ENCODE measurements around the gene HLCS. TPM values are rescaled to one million over a fixed set of nuclear protein-coding genes. Genes with fewer than 3 reads are reported as not detected.
A peak's percentile ranks its signal among the peaks of the same experiment; 100 is the strongest.
"Not testable (repeated sequence)": the region's sequence is repeated elsewhere in the genome, so short reads cannot be mapped to it uniquely, and the experiment has no call there.

HLCS gene
- total RNA-seq = 6.9 TPM
- long read RNA-seq, partial matches to known transcripts = 2 of 9 reads
- long read RNA-seq, other reads (novel, unspliced or antisense) = 7 of 9 reads

GRCh38 chr21:36966066-36966820 lies at the start of gene HLCS:
HLCS (minus strand) TSS chr21:36966669; CDS start chr21:36966638, 31 bp downstream.
- DNase-seq (ENCODE audit: low spot score) = no peak
- intact Hi-C loops (cut with DNase I) = loop anchor here (1.0 kb wide), 1 partner anchor 24 kb away; no protein-coding TSS in a partner anchor

GRCh38 chr21:37009740-37010341 lies 43.4 kb upstream of the HLCS start:
- intact Hi-C loops (cut with DNase I) = loop anchor here (5.0 kb wide), 1 partner anchor 33 kb away; no protein-coding TSS in a partner anchor
- peak; percentile 87 for DNase-seq (ENCODE audit: low spot score)

GRCh38 chr21:37008724-37009123 lies 42.3 kb upstream of the HLCS start:
- no peak for DNase-seq (ENCODE audit: low spot score)
- intact Hi-C loops (cut with DNase I) = no loop called here

- DNase-seq (ENCODE audit: low spot score) = no peak
- intact Hi-C loops (cut with DNase I) = no loop called here
These were observed 40.2 kb upstream of the HLCS start, which contains the start of gene RIPPLY3 for GRCh38 chr21:37006486-37007291. RIPPLY3 (plus strand) TSS chr21:37006702; CDS start chr21:37006773, 71 bp downstream.

- intact Hi-C loops (cut with DNase I) = no loop called here
- no peak for DNase-seq (ENCODE audit: low spot score)
These were observed 39.3 kb upstream of the HLCS start for GRCh38 chr21:37005548-37006485.

GRCh38 chr21:37003917-37004316 lies 37.4 kb upstream of the HLCS start:
- intact Hi-C loops (cut with DNase I); DNase-seq (ENCODE audit: low spot score): not testable (repeated sequence)

- intact Hi-C loops (cut with DNase I); DNase-seq (ENCODE audit: low spot score): not testable (repeated sequence)
These were observed 36.4 kb upstream of the HLCS start for GRCh38 chr21:37002851-37003250.

- DNase-seq (ENCODE audit: low spot score) = no peak
- intact Hi-C loops (cut with DNase I) = no loop called here
These were observed 35.0 kb upstream of the HLCS start for GRCh38 chr21:37001441-37001840.

GRCh38 chr21:37000381-37000780 lies 33.9 kb upstream of the HLCS start:
- intact Hi-C loops (cut with DNase I) = no loop called here

GRCh38 chr21:36999131-36999898 lies 32.8 kb upstream of the HLCS start:
- intact Hi-C loops (cut with DNase I) = no loop called here
- DNase-seq (ENCODE audit: low spot score) = no peak

More at GRCh38 chr21:37000381-37000780, 33.9 kb upstream of the HLCS start:
- no peak for DNase-seq (ENCODE audit: low spot score)

GRCh38 chr21:36995285-36995684 lies 28.8 kb upstream of the HLCS start:
- intact Hi-C loops (cut with DNase I); DNase-seq (ENCODE audit: low spot score): not testable (repeated sequence)

GRCh38 chr21:36994501-36995158 lies 28.2 kb upstream of the HLCS start:
- intact Hi-C loops (cut with DNase I) = no loop called here
- DNase-seq (ENCODE audit: low spot score) = peak; percentile 31

DNA sequence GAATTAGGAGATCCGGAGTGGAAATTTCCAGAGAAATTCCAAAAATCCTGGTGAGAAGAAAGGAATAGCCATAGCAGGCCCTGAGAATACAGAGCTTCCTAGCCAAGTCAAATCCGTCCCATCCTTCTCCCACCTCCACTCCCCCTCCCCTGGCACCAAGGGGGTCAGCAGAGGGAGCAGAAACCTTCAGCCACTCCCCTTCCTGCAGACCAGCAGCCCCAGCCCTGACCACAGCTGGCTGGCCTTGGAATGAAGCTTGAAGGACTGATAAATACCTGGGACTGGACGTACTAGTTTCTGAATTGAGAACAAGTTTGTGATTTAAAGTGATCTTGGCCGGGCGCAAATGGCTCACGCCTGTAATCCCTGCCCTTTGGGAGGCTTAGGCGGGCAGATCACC lies 26.2 kb upstream of the HLCS start:
- intact Hi-C loops (cut with DNase I) = no loop called here

GRCh38 chr21:36990508-36991205 lies 24.2 kb upstream of the HLCS start:
- DNase-seq (ENCODE audit: low spot score) = peak; percentile 50
- intact Hi-C loops (cut with DNase I) = loop anchor here (1.0 kb wide), 1 partner anchor 24 kb away; the partner anchor contains the start of gene HLCS

More for the DNA sequence above, 26.2 kb upstream of the HLCS start:
- peak; percentile 50 for DNase-seq (ENCODE audit: low spot score)

DNA sequence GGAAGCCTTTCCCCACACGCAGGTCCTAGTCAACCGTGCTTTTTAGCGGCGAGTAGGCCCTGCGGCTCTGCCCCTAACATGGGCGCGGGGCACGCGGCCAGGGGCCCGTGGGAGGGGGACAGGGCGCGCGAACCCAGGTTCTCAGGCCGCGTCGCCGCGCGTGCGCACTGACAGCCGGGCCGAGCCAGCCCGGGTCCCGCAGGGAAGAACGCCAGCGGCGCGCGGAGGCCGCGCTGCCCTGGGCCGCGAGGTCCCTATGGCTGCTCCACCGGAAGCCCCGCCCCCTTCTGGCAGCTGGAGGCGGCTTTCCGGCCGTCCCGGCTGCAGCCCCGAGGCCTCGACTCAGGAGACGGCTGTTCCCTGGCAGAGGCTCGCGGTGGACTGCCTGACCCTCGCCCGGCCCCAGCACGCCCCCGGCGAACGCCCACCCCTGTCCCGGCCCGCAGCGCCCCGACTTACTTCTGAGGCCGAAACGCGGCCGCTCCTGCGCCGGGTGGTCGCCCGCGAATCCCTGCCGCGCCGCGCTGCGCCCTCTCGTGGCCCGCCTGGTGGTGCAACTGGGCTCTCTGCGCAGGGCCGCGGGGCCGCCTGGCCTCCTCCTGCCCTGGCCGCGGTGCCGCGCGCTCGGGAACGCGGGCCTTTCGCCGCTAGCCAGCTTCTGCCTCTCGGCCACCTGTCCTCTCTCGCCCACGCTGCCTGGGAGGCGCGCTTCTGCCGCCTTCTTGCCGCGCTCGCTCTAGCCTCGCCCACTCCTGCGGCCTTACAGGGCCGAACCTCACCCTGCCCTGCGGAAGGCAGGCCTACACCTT lies 23.4 kb upstream of the HLCS start:
- intact Hi-C loops (cut with DNase I) = loop anchor here (1.0 kb wide), 1 partner anchor 24 kb away; the partner anchor contains the start of gene HLCS
- DNase-seq (ENCODE audit: low spot score) = peak; percentile 95

- intact Hi-C loops (cut with DNase I); DNase-seq (ENCODE audit: low spot score): not testable (repeated sequence)
These were observed 22.8 kb upstream of the HLCS start for GRCh38 chr21:36989199-36989698.

All from cardiac septum (tissue), 1 donor.